ENCODE results near the gene HOXC13.

DNA sequence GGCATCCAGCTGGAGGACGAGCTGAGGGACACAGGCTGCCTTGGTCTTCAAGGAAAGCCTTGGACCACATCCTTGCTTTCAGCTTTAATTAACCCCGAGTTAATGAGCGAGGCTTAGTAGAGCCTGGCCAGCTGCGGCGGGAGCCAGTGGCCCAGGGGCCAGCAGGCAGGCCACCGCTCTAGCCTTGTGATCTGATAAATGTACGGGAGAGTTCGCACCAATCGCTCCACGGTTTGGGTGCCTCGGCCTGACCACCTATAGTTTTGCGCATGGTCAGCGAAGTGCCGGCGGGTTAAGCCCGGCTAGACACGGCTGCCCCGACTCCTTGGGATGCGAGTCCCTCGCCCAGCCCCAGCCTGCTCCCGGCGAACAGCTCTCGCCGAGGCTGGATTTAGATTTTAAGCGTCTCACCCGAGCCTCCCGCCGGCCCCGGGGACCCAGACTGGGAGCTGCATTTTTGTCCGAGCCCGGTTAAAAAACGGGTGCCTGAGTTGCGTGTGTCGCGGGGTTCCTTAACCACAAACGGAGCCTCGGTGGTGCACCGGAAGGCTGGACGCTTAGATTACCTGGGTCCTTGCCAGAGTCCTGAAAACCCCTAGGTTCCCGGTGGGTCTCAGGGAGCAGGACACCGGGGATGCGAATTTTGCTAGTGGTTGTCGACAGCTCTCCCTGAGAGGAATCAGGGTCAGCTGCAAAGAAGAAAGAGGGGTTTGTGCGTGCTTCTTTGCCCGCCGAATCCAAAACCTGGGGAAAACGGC is 13.1 kb downstream of the HOXC13 start:
- TF ChIP-seq REST (IDR thresholded peaks at IDR 0.05; ENCODE audit: insufficient read depth in 1 of 2, low read depth in 2 of 2, low read length in 1 of 2): no peak
- TF ChIP-seq, protein P1, sequence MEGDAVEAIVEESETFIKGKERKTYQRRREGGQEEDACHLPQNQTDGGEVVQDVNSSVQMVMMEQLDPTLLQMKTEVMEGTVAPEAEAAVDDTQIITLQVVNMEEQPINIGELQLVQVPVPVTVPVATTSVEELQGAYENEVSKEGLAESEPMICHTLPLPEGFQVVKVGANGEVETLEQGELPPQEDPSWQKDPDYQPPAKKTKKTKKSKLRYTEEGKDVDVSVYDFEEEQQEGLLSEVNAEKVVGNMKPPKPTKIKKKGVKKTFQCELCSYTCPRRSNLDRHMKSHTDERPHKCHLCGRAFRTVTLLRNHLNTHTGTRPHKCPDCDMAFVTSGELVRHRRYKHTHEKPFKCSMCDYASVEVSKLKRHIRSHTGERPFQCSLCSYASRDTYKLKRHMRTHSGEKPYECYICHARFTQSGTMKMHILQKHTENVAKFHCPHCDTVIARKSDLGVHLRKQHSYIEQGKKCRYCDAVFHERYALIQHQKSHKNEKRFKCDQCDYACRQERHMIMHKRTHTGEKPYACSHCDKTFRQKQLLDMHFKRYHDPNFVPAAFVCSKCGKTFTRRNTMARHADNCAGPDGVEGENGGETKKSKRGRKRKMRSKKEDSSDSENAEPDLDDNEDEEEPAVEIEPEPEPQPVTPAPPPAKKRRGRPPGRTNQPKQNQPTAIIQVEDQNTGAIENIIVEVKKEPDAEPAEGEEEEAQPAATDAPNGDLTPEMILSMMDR (IDR thresholded peaks at IDR 0.05): no peak

All from Panc1 (cell line).